CD4-positive, alpha-beta T cell treated with Interleukin-15 for 4 hours (primary cell): ENCODE data around the gene TMTC2.

ENCODE experiments used
- DNase-seq: peaks from one replicate; pipeline ENCODE4 v3.0.0-alpha.2; 2020; ENCODE audit warnings: low spot score

Gene TMTC2

DNA sequence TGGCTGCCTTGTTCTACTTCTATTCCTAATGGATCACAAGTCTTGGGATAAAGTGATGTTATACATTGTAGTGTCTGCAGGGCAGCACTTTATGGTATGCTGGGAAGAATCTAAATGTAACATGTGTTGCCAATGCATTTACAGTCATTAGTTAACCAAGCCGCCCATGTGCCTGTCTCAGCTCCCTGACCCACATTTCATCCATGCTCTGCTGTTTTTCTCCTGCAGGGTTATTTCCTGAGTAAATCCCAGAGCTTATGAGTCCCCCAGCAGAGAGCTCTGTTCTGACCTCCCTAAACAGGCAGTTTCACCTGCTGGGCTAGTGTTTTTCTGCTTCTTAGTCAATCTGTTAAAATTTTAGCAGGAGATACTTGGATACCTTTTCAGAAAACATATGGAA lies 4.4 kb upstream of the TMTC2 start:
- no peak for DNase-seq

GRCh38 chr12:82682851-82683261 lies 3.9 kb upstream of the TMTC2 start:
- no peak for DNase-seq

GRCh38 chr12:82685790-82686167 lies 927 bp upstream of the TMTC2 start:
- peak; percentile 93 for DNase-seq

DNA sequence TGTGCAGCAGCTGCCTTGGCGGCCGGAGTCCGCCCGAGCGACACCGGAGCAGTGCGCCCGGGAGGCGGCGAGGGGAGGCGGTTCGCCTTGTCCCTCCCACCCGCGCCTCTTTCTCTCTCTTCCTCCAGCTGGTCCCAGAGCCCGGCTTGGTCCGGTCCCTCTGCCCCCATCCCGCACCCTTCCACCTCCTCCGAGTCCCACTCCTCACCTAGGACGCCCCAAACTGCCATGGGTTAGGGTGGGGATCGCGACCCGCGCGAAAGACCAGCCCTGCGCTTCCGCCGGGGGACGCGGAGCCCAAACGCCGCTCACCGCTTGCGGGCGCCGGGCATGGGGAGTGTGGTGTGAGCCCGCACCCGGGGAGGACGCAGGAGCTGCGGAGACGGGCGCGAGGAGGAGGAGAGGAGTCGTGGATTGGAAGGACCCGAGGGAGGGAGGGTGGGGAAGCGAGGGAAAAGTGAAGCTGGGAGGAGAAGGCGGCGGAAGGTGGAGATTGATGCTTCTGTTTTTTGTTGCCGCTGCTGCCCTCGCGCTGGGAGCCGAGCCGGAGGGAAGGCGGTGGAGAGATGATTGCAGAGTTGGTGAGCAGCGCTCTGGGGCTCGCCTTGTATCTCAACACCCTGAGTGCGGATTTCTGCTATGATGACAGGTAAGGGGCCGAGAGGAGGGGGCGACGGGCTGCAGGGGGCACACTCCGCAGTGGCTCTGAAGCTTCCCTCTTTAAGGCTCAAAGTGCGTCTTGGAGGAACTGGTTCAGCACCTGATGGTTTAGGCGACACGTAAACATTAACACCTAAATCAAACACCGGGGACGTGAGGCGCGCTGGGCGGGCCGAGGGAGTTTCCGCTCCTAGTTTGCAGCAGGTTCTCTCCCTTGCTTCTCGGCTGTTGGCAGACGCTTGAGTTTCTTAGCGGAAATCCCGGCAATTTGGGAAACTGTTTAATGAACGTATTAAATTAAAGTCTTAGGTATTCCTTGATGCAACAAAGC lies 610 bp downstream of the TMTC2 start:
- DNase-seq: peak; percentile 64

DNA sequence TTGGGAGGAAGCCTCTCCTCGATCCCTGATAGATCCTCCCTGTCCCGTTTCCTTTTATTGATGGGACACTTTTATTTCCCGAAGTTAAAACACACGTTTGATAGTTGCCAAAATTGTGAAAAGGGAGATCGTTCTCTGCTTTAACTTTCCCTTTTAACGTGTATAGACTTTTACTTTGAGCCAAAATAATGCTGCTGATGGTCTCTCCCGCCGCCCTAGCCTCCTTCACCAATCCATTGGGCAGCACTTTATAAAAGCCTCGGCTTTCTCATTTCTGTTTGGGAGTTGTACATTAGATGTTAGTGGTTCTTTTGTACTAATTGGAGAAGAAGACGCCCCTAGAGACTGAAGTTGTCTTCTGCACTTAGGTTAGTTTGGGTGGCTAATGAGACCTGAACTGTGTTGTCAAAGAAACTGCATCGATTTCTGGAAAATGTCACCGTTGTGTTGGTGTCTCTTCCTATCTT lies 1.4 kb downstream of the TMTC2 start:
- DNase-seq: peak; percentile 15

- DNase-seq: no peak
Observed at GRCh38 chr12:82688596-82688995, 1.9 kb downstream of the TMTC2 start.

GRCh38 chr12:82690006-82690405 lies 3.3 kb downstream of the TMTC2 start:
- DNase-seq: no peak

- no peak for DNase-seq
Observed at GRCh38 chr12:82691513-82691912, 4.8 kb downstream of the TMTC2 start.

DNA sequence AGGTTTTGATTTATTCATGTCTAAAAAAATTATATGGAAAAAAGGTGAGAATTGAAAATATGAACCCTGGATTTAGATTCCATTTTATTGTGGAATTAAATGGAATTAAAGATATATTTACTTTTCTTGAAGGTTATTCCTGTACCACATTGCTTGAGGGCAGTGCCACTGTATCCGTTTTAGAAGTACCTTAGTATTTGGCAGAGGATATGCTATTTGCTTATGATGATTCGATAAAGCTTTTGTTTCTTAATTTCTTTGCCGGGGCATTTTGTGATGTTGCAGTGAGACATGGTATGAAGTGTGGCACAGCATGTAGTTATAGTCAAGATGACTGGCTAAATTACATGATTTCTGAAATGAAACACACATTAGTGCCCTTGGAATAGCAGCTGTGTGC lies 7.6 kb downstream of the TMTC2 start:
- DNase-seq: no peak

DNA sequence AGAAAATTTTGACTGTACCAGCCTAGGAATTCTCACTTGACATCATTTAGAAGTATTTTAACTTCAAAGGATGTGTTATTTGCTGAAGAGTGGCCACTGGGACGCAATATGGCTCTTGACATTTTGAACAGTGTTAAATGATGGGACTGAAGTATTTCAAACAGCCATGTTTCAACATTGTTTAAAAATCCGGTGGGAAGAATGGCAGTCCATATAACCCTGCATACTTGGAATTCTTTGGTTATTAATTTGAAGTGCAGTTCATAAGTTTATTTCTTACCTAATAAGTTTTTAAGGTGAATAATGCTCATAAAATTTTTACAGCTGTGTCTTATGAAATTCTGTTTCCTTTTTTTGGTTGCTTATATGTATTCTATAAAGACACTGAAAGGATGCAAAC lies 8.3 kb downstream of the TMTC2 start:
- DNase-seq: no peak

DNA sequence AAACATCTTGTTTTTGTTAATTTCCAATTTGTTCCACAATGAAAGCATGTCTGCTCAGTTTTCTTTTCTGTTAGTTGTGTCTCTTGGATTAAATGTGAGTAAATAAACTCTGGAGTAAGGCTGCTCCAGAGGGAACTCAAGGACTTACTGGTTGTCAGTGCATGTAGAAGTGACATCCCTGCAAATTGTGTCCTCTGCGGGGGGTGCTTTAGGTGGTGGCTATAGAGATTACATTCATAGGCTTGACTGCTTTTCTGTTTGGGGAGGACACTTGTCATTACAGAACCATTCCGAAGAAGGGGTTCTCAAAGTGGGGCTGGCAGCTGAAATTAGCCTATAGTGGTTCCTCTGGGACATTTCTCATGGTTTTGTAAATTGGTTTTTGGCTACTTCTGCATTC lies 8.8 kb downstream of the TMTC2 start:
- DNase-seq: no peak

DNA sequence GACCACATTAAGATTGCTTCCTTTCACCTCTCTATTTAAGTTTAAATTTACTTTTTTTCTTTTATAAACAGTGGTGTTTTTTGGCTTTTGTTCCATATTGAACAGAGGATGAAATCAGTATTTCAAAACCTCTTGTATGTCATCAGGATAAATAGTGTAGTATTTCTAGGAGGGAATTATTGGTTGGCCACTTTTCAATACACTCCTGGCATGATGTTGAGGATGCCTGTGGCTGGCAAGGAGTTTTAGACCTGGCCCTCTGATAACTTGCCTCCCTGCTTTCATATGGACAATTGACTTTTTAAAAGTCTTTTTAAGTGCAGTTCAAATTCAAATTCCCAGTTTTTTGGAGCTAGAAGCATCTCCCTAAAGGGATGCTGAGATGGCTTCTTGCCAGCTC lies 9.8 kb downstream of the TMTC2 start:
- no peak for DNase-seq

GRCh38 chr12:82698708-82699564 lies 12.2 kb downstream of the TMTC2 start:
- no peak for DNase-seq

DNA sequence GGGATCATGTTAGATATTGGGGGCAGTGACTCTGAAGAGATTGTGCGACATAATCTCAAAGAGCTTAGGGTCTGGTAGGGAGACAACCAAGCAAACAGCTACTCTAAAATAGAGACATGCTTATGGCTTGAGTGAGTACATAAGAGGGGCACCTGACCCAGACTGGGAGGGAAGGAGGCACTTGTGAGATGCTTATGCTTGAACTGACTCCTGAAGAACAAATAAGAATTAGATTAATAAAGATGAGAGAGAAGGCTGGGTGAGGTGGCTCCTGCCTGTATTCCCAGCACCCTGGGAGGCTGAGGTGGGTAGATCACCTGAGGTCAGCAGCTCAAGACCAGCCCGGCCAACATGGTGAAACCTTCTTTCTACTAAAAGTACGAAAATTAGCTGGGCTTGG lies 19.1 kb downstream of the TMTC2 start:
- no peak for DNase-seq

GRCh38 chr12:82708061-82708879 lies 21.6 kb downstream of the TMTC2 start:
- no peak for DNase-seq

GRCh38 chr12:82709794-82710355 lies 23.2 kb downstream of the TMTC2 start:
- DNase-seq: no peak

DNA sequence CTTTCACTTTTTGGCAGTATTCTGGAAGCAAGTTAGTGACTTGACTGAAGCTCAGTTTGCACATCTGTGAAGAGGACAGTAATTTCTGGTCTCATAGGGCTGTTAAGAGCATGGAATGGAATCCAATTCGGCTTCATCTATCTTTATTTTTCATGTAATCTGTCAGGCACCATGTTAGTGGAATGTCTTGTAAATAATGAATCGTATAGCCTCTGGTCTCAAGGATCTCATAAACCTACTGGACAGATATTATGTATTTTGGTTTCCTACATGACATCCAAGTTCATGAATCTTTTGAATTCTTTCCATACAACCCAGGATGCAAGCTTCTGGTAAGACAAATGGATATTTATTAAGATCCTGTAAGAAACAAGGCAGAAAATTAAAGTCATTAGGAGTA lies 24.0 kb downstream of the TMTC2 start:
- DNase-seq: no peak

- no peak for DNase-seq
Observed at GRCh38 chr12:82714427-82714826, 27.7 kb downstream of the TMTC2 start.

- DNase-seq: no peak
Observed at GRCh38 chr12:82721726-82722125, 35.0 kb downstream of the TMTC2 start.

DNA sequence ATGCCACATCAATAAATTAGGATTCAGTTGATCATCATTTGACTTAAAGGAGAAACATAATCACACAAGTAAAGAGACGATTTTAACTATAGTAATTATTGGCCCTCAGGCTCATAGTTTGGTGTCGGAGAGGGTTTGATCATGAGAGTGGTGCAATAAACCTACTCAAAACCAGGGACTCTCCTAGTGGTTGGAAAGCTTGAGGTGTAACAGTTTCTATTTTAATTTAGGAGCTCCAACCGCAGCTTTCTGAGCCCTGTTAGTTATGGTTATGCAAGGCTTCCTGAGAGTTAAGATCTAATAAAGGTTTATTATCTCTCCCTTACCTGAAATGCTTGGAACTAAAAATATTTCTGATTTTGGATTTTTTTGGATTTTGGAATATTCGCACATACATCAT lies 36.4 kb downstream of the TMTC2 start:
- DNase-seq: no peak

GRCh38 chr12:82723891-82724290 lies 37.2 kb downstream of the TMTC2 start:
- no peak for DNase-seq

DNA sequence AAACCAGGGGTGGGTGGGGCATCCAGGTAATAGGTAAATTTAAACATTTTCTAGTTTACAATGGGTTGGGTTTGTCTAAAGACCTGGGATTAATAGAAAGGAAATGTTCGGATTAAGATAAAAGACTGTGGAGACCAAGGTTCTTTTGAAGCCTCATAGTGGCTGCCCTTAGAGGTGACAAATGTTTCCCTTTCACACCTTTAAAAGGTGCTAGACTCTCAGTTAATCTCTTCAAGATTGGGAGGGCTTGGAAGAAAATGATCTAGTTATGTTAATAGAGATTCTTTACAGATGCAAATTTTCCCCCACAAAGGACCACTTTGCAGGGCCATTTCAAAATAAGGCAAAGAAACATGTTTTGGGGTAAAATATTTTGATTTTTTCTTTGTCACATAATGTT lies 39.0 kb downstream of the TMTC2 start:
- DNase-seq: no peak
